Hepatic stellate cell (primary cell): ENCODE measurements around the gene ADRA2C.

ENCODE experiments used
- DNase-seq: peaks from one replicate; pipeline ENCODE4 v3.0.0; 2011; ENCODE audit warnings: low spot score

The ADRA2C gene

DNA sequence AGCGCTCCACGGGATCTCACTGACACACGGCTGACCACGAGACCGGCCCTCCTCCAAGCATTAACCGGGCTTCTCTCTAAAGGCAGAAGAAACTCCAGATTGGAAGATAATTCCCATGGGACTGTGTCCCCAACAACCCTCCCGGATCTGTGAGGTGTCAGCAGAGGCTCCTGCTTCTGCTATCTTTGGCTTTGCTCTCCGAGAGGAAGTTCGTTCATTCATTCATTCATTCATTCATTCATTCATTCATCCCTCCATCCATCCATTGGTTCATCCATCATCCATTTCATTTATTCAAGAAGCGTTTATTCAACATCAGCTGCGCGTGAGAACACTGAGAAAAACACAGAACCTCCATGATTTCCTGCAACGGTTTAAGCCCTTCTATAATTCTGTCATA, 11.5 kb downstream of the ADRA2C start:
- DNase-seq, result no peak

DNA sequence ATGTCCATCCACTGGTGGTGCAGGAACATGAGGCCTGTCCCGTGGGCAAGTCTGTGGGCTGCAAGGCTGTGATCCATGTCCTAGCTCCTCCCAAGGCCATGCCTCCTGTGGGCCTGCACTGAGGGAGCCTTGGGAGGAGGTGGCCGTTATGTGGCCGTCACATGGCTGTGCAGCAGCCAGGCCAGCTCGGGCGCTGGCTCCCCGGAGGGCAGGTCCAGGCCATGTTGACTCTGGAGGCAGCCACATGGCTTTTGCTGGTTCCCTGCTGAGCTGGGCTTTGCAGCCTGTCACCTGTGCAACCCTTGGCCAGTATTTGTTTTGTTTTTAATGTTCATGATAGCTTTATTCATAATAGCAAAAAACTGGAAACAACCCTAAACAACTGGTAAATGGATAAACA, 13.3 kb downstream of the ADRA2C start:
- DNase-seq, result no peak

DNA sequence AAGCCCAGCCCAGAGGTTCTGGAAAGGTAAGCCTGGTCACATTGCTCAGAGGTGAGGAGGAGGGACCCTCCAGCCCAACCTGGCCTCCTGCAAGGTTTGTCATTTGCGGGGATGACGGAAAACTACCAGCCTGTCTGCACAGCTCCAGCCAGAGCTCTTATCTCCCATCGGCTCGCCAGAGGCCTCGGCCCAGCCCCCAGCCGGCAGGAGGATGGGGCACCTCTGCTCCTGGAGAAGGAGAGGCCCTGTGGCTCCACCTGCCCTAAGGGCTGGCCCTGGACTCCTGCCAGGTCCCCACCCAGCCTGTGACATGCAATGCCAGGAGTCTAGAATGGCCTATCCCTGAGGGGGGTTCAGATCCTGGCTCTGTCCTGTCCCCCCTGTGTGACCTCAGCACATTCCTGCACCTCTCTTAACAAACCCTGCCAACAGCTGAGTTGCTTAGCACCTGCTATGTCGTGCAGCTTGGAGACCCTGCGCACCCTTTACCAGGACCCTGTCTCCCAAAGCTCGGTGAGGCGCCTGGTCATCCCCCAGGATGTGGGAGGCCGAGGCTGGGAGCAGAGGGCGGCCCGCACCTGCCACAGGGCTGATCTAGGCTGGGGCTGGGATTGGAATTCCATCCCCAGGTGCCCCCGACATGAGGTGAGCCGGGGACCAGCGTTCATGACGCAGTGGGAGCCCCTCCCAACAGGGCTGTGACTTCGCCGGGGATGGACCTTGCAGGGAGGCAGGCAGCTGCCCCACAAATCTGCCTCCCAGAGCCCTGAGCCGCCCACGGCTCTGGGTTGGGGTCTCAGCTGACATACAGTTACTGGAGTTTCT, 14.4 kb downstream of the ADRA2C start:
- no peak for DNase-seq

DNA sequence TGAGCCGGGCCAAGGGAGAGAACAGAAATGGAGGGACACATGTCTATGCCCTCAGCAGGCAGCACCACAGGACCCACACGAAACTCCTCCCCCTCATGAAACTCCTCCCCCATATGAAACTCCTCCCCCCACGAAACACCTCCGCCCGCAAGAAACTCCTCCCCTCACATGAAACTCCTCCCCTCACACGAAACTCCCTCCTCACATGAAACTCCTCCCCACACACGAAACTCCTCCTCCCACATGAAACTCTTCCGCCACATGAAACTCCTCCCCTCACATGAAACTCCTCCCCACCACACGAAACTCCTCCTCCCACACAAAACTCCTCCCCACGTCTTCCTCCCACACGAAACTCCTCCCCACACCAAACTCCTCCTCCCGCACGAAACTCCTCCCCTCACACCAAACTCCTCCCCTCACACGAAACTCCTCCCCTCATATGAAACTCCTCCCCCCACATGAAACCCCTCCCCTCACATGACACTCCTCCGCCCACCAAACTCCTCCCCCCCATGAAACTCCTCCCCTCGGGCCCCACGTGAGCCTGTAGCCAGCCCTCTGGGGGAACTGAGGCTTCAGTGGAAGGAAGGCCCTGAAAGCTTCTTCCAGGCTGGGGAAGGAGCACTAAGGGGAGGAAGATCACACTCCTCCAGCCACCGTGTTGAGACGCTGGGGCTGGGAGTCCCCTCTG, 15.2 kb downstream of the ADRA2C start:
- no peak for DNase-seq

DNA sequence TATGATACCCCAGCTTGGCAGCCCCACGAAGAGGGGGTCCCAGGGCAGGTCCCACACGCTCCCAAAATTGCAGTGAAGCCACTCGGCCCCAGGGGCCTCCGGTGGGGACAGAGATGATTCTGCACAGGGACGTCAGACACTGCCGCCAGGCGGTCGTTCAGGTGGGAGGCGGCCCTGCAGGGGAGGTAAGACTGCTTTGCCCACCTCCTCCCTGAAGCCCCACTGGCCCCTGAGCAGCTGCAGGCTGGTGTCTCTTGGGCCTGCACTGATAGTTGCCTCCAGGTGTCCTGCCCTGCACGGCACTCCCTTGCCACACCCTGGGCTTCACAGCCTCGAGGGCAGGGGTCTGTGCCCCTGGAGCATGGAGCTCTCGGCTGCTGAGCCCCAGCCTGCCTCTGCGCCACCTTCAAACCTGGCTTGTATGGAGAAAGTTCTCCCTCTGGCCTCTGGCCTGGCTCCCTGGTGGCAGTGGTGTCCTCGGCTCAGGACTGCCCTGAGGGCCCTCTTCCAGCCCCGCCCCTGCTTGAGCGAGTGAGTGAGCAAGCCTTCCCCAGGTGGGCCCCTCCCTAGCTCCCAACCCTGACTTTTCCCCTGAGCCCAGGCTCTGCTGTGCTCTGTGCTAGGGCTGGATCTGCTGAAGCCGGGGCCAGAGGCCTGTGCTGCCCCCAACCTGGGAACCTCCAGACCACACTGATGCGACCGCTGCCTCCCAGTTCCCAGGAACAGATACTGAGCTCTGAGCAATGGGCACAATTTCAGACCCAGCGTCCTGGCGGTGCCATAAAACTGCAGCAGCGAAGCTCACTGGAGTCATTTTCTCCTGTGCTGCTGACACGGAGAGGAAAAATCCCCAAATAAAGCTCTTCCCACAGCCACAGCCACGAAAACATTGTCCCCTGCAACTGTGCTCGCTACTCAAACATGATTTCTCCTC, 16.1 kb downstream of the ADRA2C start:
- no peak for DNase-seq

DNA sequence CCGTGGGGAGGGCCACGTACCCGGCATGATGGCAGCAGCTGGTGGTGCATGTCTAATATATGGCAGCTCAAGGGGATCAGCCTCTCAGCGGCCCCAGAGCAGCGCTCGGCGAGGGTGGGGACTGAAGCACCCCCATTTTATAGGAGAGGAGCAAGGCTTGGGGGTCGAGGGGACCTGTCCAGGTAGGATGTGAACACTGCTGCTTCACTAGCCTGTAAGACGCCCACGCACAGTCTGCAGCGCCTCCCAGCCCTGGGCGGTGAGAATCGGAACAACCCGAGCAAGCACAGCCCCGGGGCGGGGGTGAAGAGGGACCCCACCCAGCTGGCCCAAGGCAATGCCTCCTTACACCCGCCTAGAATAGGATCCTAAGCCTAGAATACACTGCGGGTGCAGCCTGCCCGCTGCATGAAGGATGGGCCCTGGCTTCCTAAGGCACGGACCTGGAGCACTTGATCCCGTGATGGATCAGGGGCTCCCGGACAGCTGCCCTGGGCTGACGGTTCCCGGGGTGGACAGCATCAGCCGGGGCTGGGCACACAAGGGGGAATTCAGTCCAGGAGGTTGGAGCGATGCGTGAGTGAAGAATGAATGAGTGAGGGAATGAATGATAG, 17.6 kb downstream of the ADRA2C start:
- DNase-seq, result no peak

DNA sequence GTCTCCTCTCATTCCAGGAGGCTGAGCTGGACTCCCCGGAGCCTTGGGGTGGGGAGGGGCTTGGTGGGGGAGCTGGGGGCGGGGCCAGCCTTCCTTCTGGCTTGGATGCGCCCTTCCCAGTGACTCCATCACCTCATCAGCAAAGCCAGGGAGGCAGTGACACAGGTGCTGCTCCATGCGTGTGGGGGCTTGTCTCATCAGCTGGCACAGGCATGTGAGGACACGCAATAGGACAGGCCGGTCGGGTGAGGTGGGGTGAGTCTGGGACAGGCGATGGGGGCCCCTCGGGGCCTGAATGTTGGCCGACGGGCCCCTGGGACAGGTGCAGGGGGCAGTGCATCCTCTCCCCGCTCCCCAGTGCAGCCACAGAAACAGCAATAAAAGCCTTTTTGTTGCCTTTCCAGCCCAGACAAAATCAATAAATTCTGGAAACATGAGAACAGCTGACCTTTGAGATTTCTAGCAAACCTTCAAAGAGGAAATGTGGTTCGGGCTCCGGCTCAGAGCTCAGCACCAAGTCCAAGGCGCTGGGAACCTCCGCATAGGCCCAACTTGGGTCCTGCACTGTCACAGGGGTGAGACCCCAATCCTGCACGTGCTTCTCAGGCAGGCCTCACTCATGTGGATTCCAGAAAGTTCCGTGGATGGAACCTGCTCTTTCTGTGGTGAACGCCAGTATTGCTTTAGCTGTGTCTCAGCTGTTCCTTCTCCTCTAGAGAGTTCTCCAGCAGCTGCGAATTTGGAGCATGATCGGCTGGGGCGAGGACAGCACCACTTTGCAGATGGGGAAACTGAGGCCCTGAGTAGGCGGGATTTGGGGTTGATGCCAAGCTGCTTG, 18.5 kb downstream of the ADRA2C start:
- DNase-seq, result no peak

DNA sequence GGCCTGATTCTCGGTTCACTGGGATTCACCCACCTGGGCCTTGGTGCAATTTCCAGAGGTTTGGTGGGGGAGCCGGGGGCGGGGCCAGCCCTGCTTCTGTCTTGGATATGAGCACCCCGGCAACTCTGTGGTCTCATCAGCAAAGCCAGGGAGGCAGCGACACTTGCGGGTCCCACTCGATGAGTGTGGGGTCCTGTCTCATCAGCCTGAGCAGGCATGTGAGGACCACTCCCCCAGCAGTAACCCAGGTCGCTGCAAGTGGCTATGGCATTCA, 19.0 kb downstream of the ADRA2C start:
- DNase-seq, result no peak

DNA sequence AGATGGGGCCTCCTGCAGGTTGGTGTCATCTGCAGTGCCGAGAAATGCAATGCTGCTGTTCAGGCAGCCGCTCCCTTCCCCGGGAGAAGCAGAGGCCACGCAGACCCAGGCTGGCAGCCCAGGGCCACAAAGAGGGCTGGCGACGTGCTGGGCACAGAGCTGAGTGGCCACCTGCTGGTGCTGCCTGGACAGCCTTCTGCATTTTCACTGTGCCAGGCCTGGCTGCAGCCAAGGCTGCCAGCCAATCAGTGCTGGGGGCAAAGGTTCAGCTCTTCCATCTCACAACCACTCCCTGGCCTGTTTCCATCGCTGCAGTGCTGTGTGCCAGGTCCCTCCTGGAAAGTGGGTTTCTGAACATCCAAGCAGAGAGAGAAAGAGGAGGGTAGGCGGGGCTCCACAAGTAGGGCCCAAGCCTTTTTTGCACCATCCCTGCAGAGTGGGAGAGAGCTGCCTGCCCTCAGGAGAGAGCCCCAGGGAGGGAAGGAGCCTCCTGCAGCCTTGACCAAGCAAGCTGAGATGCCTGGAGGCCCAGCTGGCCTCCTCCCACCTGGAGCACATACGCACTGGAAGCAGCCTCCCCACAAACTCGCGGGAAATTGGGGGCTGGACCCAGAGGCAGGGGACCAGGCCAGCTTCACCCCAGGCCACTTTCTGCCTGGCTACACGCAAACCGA, 20.1 kb downstream of the ADRA2C start:
- no peak for DNase-seq

DNA sequence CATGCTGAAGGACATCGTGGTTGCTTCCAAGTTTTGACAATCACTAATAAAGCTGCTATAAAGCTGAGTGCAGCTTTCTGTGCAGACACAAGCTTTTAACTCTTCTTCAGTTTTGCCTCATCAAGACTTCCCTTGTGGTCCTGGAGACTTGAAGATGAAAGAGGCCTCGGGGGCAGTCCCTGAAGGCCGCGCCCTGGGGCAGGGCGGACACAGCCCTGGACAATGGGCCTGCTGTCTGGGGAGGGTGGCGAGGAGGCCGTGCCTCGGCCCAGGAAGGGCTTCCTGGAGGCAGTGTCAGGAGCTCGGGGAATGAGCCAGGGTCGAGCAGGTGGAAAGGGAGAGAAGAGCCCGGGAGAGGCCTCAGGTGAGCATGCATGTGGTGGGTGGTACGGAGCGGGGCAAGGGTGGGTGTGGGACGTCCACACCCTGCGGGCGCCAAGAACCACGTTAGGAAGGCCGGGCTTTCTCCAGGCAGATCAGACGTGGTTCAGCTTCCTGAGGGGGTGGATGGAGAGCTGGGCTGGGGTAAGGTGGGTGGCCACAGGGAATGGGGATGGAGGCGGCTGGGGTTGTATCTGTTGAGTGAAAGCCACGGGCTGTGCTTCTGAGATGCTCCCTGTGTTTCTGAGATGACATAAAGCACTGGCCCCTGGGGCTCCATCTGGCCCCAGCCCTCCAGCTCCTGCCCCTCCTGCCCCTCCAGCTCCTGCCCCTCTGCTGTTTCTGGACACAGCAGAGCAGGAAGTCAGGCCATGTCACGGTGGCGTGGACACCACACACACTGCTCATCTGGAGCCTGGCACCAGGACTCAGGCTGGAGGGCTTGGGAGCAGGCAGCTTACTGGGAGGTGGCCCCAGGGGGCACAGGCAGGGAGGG, 21.5 kb downstream of the ADRA2C start:
- DNase-seq, result no peak

DNA sequence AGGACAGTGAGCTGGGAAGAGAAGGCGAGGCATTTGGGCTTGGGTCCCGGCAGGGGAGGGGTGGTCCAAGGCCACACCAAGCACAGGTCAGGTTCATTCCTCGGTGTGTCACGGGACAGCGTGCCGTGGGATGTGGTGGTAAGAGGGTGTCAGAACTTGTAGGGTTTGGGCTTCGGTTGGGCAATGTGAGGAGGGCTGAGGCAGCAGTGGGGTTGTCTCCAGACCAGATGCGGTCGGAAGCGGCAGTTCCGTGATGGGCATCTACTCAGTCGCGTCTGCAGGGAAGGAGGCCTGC, 22.1 kb downstream of the ADRA2C start:
- DNase-seq, result no peak

DNA sequence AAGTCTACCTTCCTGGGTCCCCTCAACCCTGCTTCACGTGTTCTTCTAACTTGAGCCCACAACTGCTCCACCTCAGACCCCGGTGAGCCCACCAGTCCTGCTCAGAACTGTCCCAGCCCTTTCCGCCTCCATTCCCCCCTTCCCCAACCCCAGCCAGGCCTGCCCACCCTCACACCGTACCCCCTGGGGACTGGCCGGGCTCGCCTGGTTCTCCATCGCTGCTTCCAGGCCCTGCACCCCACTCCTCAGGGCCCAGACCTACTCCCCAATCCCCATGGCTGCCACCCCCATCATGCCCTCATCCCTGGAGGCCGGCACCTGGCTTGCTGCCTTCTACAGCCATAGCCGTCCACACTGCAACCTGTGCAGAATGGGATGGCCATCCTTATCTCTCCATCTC, 23.4 kb downstream of the ADRA2C start:
- no peak for DNase-seq

DNA sequence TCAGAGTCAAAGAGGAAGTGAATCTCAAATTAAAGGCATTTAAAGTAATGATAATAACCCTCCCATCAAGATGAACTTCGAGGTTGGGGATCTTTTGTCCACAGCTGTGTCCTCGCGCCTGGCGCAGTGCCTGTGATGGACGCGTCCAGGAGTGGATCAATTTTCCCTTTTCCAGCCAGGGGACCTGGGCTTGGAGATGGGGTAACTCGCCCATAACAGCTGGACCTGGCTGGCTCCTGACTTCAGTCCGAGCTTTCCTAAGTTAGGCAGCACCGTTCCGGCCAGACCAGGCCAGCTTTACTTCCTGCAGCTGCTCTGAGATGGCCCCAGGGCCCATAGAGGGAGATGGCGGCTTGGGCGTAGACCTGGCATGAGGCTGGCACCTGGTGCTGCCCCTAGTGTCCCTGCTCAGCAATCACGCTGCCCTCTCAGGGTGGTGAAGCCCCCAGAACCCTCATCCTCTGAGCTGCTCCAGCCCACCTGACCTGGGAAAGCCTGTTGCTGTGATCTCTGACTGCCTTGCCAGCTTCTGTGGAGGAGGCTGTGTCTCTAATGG, 23.9 kb downstream of the ADRA2C start:
- no peak for DNase-seq

DNA sequence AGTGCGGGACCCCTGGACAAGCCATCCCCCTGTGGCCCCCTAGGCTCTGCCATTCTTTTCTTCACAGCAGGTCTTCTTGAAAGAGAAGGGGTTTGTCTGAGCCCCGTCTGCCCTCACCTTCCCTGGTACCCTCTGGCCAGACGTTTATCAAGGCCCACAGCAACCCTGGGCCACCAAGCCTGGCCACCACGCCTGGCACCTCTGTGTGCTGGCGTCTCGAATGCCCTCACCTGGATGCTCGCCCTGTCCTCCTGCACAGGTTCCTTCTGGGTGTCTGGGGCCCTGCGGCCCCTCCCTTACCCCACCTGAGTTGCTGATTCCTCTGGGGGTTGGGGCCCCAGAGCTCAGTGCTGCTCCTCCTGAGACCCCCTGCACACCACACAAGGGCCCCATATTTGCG, 25.1 kb downstream of the ADRA2C start:
- DNase-seq, result no peak

DNA sequence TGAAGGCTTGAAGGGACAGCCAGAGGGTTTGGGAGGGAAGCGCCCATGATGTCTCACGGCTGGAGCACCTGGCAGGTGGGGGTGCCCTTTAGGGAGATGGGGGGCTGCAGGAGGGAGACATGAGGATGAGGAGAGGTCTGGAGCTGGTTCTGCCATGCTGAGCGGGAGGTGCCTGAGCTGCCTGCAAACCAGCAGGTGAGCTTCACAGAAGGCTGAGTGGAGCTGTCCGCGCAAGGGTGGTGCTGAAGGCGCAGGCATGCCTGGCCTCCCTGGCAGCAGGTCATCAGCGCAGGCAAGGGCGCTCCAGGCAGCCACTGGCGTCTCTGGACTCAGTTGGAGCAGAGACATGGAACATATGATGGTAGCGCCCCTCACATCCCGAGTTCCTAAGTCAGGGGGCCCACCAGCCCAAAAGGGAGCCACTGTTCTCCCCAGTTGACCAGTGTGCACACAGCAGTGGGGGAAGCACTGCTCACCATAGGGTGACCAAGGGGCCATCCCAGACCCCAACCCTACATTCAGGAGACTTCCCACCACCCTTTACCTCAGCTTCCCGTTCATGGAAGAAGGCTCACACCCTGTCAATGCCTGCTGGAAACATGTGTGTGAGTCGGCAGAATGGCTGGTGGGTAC, 25.8 kb downstream of the ADRA2C start:
- DNase-seq, result no peak

DNA sequence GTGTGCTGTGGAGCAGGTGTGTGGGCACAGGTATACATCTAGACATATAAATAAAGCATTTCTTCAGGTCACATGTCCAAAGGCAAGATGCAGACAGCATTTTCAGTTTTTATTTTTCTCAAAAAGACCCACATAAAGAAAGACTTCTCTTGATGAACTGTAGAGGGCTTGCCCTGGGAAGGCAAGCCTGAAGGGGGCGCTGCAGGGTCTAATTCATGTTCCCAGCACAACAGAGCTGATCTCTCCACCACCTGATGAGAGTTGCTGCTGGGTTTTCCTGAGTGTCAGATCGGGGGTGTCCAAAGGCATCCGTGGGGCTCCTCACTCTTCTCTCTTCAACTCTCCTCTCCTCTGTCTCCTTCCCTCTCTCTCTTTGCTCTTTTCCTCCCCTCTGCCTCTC, 26.6 kb downstream of the ADRA2C start:
- DNase-seq, result no peak

DNA sequence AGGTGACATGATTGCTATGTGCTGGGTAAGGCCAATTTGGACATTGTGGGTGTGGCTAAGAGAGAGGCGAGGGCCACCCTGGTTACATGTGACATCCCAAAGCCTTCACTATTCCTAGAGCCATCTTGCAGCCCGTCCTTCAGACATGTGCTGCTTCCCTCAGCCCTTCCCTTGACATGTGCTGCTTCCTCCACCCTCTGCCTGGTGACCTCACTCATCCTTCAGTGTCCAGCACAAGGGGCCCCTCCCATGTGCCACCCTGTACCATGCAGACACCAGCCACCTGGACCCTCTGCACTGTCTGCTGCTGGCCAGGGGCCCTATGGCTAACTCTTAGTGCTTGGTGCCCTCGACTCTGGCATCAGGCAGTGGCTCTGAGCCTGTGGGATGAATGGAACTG, 27.4 kb downstream of the ADRA2C start:
- DNase-seq, result no peak

DNA sequence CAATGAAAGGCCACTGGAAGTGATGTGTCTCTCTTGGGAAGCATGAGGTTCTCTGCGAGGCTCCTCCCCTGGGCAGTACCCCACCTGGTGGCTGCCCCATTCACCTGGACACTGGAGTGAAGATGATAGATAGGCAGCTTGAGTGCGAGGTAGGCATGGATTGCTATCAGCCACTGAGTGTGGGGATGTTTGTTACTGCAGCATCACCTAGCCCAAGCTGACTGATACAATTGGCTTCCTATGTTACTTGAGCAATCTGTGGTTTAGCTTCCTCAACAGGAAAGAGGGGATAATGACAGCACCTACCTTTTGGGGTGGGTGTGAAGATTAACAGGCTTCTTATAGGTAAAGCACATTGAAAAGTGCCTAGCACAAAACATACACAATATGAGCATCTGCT, 30.8 kb downstream of the ADRA2C start:
- DNase-seq, result no peak
